H1 (cell line): ENCODE results near the gene CACNA1C. TPM values are rescaled to one million over a fixed set of nuclear protein-coding genes. Genes with fewer than 3 reads are reported as not detected.

Experiments
- CTCF ChIA-PET: fragments of 300-600 bp; sonication (Branson Sonifier 250); formaldehyde crosslinking; loops from one replicate; lab custom pipeline; 2021; ENCODE audit not compliant: partially characterized antibody; lab: Charles Lee
- POLR2A ChIA-PET: fragments of 300-600 bp; sonication (Branson Sonifier 250); formaldehyde crosslinking; loops from one replicate; lab custom pipeline; 2021; ENCODE audit warnings: inconsistent platforms; ENCODE audit not compliant: partially characterized antibody; lab: Charles Lee
- DNase-seq, 2 experiments: peaks; one replicate each; pipeline versions ENCODE4 v3.0.0 to v3.0.0-alpha.2; 2010 to 2022; ENCODE audit warnings: low spot score in 2 of 2, low read depth in 1 of 2, mixed read lengths in 1 of 2
- FAIRE-seq: peaks from 2 replicates; lab custom pipeline; 2011; peaks lifted over from hg19 to GRCh38; lab: Jason Lieb, UNC
- H2AFZ ChIP-seq: 2 replicates; pipeline ENCODE4 v1.8.1; 2012; ENCODE audit warnings: low read length, inconsistent platforms
- H2AK5ac ChIP-seq: 2 replicates; pipeline ENCODE4 v1.6.1; 2013; ENCODE audit warnings: low read depth, low read length
- H2BK120ac ChIP-seq: replicated peaks from 2 replicates; pipeline ENCODE3; 2013; ENCODE audit warnings: low read depth, low read length, inconsistent platforms
- H2BK12ac ChIP-seq: 2 replicates; pipeline ENCODE4 v1.6.1; 2013; ENCODE audit warnings: low read depth, low read length
- H2BK15ac ChIP-seq: 2 replicates; pipeline ENCODE4 v1.6.1; 2013; ENCODE audit warnings: low read length
- H2BK20ac ChIP-seq: 2 replicates; pipeline ENCODE4 v1.6.1; 2013; ENCODE audit warnings: low read length
- H2BK5ac ChIP-seq: 2 replicates; pipeline ENCODE4 v1.6.1; 2013; ENCODE audit warnings: low read depth, low read length
- H3K14ac ChIP-seq: 2 replicates; pipeline ENCODE4 v1.6.1; 2013; ENCODE audit warnings: inconsistent platforms; ENCODE audit not compliant: insufficient read length
- H3K18ac ChIP-seq: 2 replicates; pipeline ENCODE4 v1.6.1; 2013; ENCODE audit warnings: low read length; ENCODE audit errors: extremely low read depth
- H3K23ac ChIP-seq: 2 replicates; pipeline ENCODE4 v1.6.1; 2013; ENCODE audit warnings: inconsistent platforms; ENCODE audit not compliant: insufficient read length
- H3K23me2 ChIP-seq: 2 replicates; pipeline ENCODE4 v1.6.1; 2013; ENCODE audit warnings: low read depth, low read length
- H3K27ac ChIP-seq: 2 replicates; pipeline ENCODE4 v1.6.1; 2011; ENCODE audit warnings: low read depth, low read length, inconsistent platforms
- H3K27me3 ChIP-seq, 4 experiments: replicated peaks in 1 of 4; 1 replicate in 1 of 4; 2 replicates in 3 of 4; pipeline versions ENCODE4 v1.6.1 to v1.8.1; 2011 to 2013; ENCODE audit warnings: low read length in 3 of 4, mild to moderate bottlenecking in 3 of 4, inconsistent platforms in 2 of 4, mixed read lengths in 2 of 4, moderate library complexity in 1 of 4; ENCODE audit not compliant: control insufficient read depth in 3 of 4, insufficient read depth in 3 of 4; ENCODE audit errors: extremely low read depth in 1 of 4
- H3K36me3 ChIP-seq, 4 experiments: 2 replicates each; pipeline versions ENCODE4 v1.6.1 to v1.8.1; 2011 to 2013; ENCODE audit warnings: mild to moderate bottlenecking in 4 of 4, low read length in 3 of 4, moderate library complexity in 2 of 4, control low read depth in 1 of 4, inconsistent platforms in 1 of 4; ENCODE audit not compliant: insufficient read depth in 4 of 4, control insufficient read depth in 2 of 4
- H3K4ac ChIP-seq: replicated peaks from 2 replicates; pipeline ENCODE3; 2013; ENCODE audit warnings: low read length, low read depth, mixed read lengths, inconsistent platforms; ENCODE audit not compliant: insufficient read length
- H3K4me1 ChIP-seq, 4 experiments: replicated peaks in 1 of 4; 1 replicate in 1 of 4; 2 replicates in 3 of 4; pipeline versions ENCODE4 v1.6.1 to v1.8.1; 2011 to 2013; ENCODE audit warnings: low read length in 3 of 4, inconsistent platforms in 2 of 4, mixed read lengths in 1 of 4; ENCODE audit not compliant: insufficient read depth in 4 of 4, control insufficient read depth in 3 of 4
- H3K4me2 ChIP-seq, 2 experiments: 2 replicates each; pipeline versions ENCODE4 v1.6.1 to v1.8.1; 2011 to 2013; ENCODE audit warnings: low read depth in 2 of 2, low read length in 2 of 2, control low read depth in 1 of 2, inconsistent platforms in 1 of 2, mild to moderate bottlenecking in 1 of 2; ENCODE audit not compliant: insufficient read depth in 1 of 2
- H3K4me3 ChIP-seq, 4 experiments: fragments of 200-600, 300-600 bp in 1 of 4; sonication (generic), shearing (Covaris generic), sonication (Bioruptor Twin) in 1 of 4; 2 replicates each; pipeline versions ENCODE4 v1.5.1 to v1.8.1; 2011 to 2016; ENCODE audit warnings: low read length in 4 of 4, low read depth in 3 of 4, control low read depth in 2 of 4, inconsistent platforms in 2 of 4, mild to moderate bottlenecking in 2 of 4, mixed read lengths in 1 of 4, moderate library complexity in 1 of 4; ENCODE audit not compliant: insufficient read depth in 2 of 4; ENCODE audit errors: extremely low read depth in 1 of 4
- H3K56ac ChIP-seq: replicated peaks from 2 replicates; pipeline ENCODE3; 2013; ENCODE audit warnings: low read depth, mild to moderate bottlenecking, mixed read lengths, low read length, inconsistent platforms; ENCODE audit not compliant: insufficient read length
- H3K79me1 ChIP-seq: 2 replicates; pipeline ENCODE4 v1.6.1; 2013; ENCODE audit warnings: low read depth, low read length, control low read depth
- H3K79me2 ChIP-seq, 2 experiments: 2 replicates each; pipeline versions ENCODE4 v1.6.1 to v1.8.1; 2012 to 2013; ENCODE audit warnings: low read length in 2 of 2, mild to moderate bottlenecking in 2 of 2, inconsistent platforms in 1 of 2; ENCODE audit not compliant: insufficient read depth in 2 of 2, control insufficient read depth in 1 of 2
- H3K9ac ChIP-seq, 4 experiments: replicated peaks in 1 of 4; 1 replicate in 1 of 4; 2 replicates in 3 of 4; pipeline versions ENCODE4 v1.6.1 to v1.8.1; 2011 to 2013; ENCODE audit warnings: low read depth in 3 of 4, low read length in 3 of 4, control low read depth in 2 of 4, mild to moderate bottlenecking in 2 of 4, moderate library complexity in 2 of 4, inconsistent platforms in 1 of 4; ENCODE audit errors: extremely low read depth in 1 of 4
- H3K9me3 ChIP-seq, 2 experiments: 2 replicates each; pipeline versions ENCODE4 v1.6.1 to v1.8.1; 2012 to 2013; ENCODE audit warnings: mild to moderate bottlenecking in 2 of 2, moderate library complexity in 2 of 2, control low read depth in 1 of 2, inconsistent platforms in 1 of 2, low read depth in 1 of 2, low read length in 1 of 2, mixed read lengths in 1 of 2; ENCODE audit not compliant: insufficient read depth in 2 of 2
- H4K20me1 ChIP-seq, 2 experiments: replicated peaks in 1 of 2; 2 replicates each; pipeline versions ENCODE3 to v1.8.1; 2011 to 2013; ENCODE audit warnings: inconsistent platforms in 2 of 2, low read length in 2 of 2, mild to moderate bottlenecking in 1 of 2; ENCODE audit not compliant: insufficient read depth in 2 of 2, control insufficient read depth in 1 of 2
- H4K5ac ChIP-seq: 2 replicates; pipeline ENCODE4 v1.6.1; 2013; ENCODE audit warnings: low read length, low read depth, mixed read lengths, inconsistent platforms; ENCODE audit not compliant: insufficient read length
- H4K8ac ChIP-seq: 2 replicates; pipeline ENCODE4 v1.8.0; 2013; ENCODE audit warnings: mild to moderate bottlenecking, moderate library complexity, low read length, inconsistent platforms; ENCODE audit not compliant: insufficient read depth; ENCODE audit errors: extremely low read depth
- H4K91ac ChIP-seq: replicated peaks from 2 replicates; pipeline ENCODE3; 2013; ENCODE audit warnings: low read length, mixed read lengths, inconsistent platforms; ENCODE audit not compliant: insufficient read length
- BRCA1 ChIP-seq: IDR thresholded peaks from 2 replicates; pipeline ENCODE4 v1.6.1; 2012; ENCODE audit warnings: low read depth, low read length, improper control_type of control experiment
- CBX8 ChIP-seq: fragments of 300-800, 300-1000 bp; sonication (generic); IDR thresholded peaks from 2 replicates; pipeline ENCODE4 v1.7.1; 2016; ENCODE audit warnings: low read depth, low read length, borderline replicate concordance
- CHD1 ChIP-seq: IDR thresholded peaks from 2 replicates; pipeline ENCODE4 v1.6.1; 2012; ENCODE audit warnings: low read depth, low read length, improper control_type of control experiment
- CTBP2 ChIP-seq: IDR thresholded peaks from 2 replicates; pipeline ENCODE4 v1.7.0; 2011; ENCODE audit warnings: borderline replicate concordance, mild to moderate bottlenecking, moderate library complexity, mixed read lengths, low read length; ENCODE audit not compliant: insufficient read depth, insufficient read length
- EP300 ChIP-seq, 2 experiments: IDR thresholded peaks; 1 replicate in 1 of 2; 2 replicates in 1 of 2; pipeline ENCODE4 v1.6.1; 2011 to 2012; ENCODE audit warnings: low read depth in 2 of 2, low read length in 2 of 2, mild to moderate bottlenecking in 2 of 2, borderline replicate concordance in 1 of 2, inconsistent platforms in 1 of 2, moderate library complexity in 1 of 2
- EZH2 ChIP-seq: fragments of 200-600 bp; sonication (generic); IDR thresholded peaks from 2 replicates; pipeline ENCODE4 v1.7.1; 2012; ENCODE audit warnings: low read depth, mild to moderate bottlenecking, moderate library complexity, low read length, inconsistent platforms; ENCODE audit not compliant: severe bottlenecking
- GTF2F1 ChIP-seq: IDR thresholded peaks from 2 replicates; pipeline ENCODE4 v1.6.1; 2012; ENCODE audit warnings: low read depth, low read length, improper control_type of control experiment, borderline replicate concordance
- RAD21 ChIP-seq, 2 experiments: IDR thresholded peaks in 1 of 2; conservative IDR thresholded peaks in 1 of 2; 2 replicates each; pipeline ENCODE4 v1.6.1; 2011; ENCODE audit warnings: low read depth in 2 of 2, low read length in 2 of 2, improper control_type of control experiment in 1 of 2, inconsistent platforms in 1 of 2, mild to moderate bottlenecking in 1 of 2, moderate library complexity in 1 of 2
- SUZ12 ChIP-seq: fragments of 200-600 bp; sonication (generic); IDR thresholded peaks from 2 replicates; pipeline ENCODE4 v1.6.1; 2012; ENCODE audit warnings: mild to moderate bottlenecking, inconsistent platforms, low read length, moderate library complexity, mixed read lengths
- YY1 ChIP-seq: IDR thresholded peaks from 2 replicates; pipeline ENCODE4 v1.6.1; 2011; ENCODE audit warnings: low read depth, mild to moderate bottlenecking, low read length
- WGBS, 2 experiments: shearing (Covaris generic) in 1 of 2; methylation state at CpG; one replicate each; pipeline versions ENCODE4 v1.1.6 to v1.1.7; 2013 to 2015; ENCODE audit warnings: low lambda C conversion rate in 2 of 2, mixed read lengths in 2 of 2, inconsistent platforms in 1 of 2, low coverage in 1 of 2, missing lambda C conversion rate in 1 of 2; ENCODE audit not compliant: insufficient replicate concordance in 2 of 2, insufficient coverage in 1 of 2, insufficient read length in 1 of 2; ENCODE audit errors: extremely low coverage in 1 of 2, missing lambda C conversion rate in 1 of 2; 5-methylcytosine and 5-hydroxymethylcytosine counted together
- polyA plus RNA-seq, 7 experiments: library from polyadenylated mRNA; depleted of rRNA in 3 of 7; stranded (reverse) in 5 of 7; unstranded in 2 of 7; fragments of >200 nt in 5 of 7; fragments of 200-250 nt in 2 of 7; gene quantifications; 1 replicate in 5 of 7; 2 replicates in 1 of 7; 4 replicates in 1 of 7; pipeline versions ENCODE4 v1.2.1 to v1.2.3, GENCODE V29; 2011 to 2013; ENCODE audit warnings: missing spikeins in 2 of 7, mixed read lengths in 2 of 7
- total RNA-seq: library from RNA; stranded (reverse); fragmentation: NEBNext Ultra II Directional; extraction: Animal tissue kit (Norgen Biotek cat#: 25700); gene quantifications from 2 replicates; pipeline ENCODE4 v1.2.1, GENCODE V29; 2021

CACNA1C gene
- total and polyA plus RNA-seq, 2 of the 8 experiments (the other 6 are each of a cell fraction or from before 2014, with no cell fraction given) = 1.3 TPM

DNA sequence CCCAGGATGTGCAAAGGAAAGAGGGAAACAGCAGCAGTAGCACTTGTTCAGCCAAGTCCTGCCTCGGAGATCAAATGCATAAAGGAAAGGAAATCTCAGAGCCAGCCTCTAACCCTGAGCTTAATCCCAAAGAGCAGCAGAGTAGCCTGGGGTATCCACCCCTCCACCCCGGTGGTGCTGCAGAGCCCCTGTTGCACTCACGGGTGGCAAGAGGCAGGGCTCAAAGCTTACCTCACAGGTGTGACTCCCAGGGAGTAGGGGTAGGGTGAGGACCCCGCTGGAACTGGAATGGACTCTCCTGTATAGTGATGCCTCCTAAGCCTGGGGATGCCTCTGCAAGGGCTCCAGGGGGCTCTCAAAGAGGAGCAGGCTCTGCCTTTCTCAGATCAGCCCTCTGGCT is 211.1 kb downstream of the CACNA1C start:
- Histone ChIP-seq H3K4ac (no peak overlapping the region), H3K18ac (no peak overlapping the region), H3K4me3 (no peak overlapping the region), H4K5ac (no peak overlapping the region), H2AK5ac (no peak overlapping the region), H3K27ac (no peak overlapping the region), H3K27me3 (no peaks in the 10 kb centered on the region), H4K91ac (no peak overlapping the region), H2BK20ac (no peak overlapping the region), H3K9ac (no peak overlapping the region), H3K23ac (no peak overlapping the region), H4K20me1 (no peaks in the 10 kb centered on the region), H2BK120ac (no peak overlapping the region), H3K56ac (no peak overlapping the region), H3K79me1 (no peaks in the 10 kb centered on the region), H2BK15ac (0 out of 2 replicates have a peak overlapping the region, but pooled peaks have one; percentile 14), H2BK12ac (no peak overlapping the region), H3K14ac (no peak overlapping the region), H3K4me2 (no peak overlapping the region), H3K9me3 (no peaks in the 10 kb centered on the region), H3K36me3 (no peaks in the 10 kb centered on the region), H3K79me2 (no peaks in the 10 kb centered on the region), H4K8ac (no peak overlapping the region; the same call in 1 of the 2 replicates), H3K23me2 (no peaks in the 10 kb centered on the region), H3K4me1 (peaks cover 0 to 12% (median 3%) of the 10 kb centered on the region in 4 experiments; a peak in 6 of 7 replicates), H2BK5ac (no peak overlapping the region), H2AFZ (no peak overlapping the region)
- FAIRE-seq = no peak
- CTCF ChIA-PET = interaction anchor here (1.5 to 2.2 kb wide), 2 partner anchors 19 to 21 kb away, joined by 3 to 5 read pairs; no protein-coding TSS in a partner anchor
- POLR2A ChIA-PET = no interaction called here
- DNase-seq = no peak
- 88% methylated on average over 4 of the region's 4 CpGs; no CpG with 5 or more reads in 1 of the 2 experiments for WGBS, 2 experiments
- TF ChIP-seq YY1 (no peak), CTBP2 (no peak), SUZ12 (no peak), GTF2F1 (no peak), RAD21 (IDR thresholded peaks at IDR 0.05 in 1 of 2, conservative IDR thresholded peaks at IDR 0.05 in 1 of 2; ENCODE audit: low read depth in 2 of 2, low read length in 2 of 2) (no peak), CBX8 (no peak), EZH2 (no peak), CHD1 (no peak), EP300 (IDR thresholded peaks at IDR 0.05; ENCODE audit: borderline replicate concordance in 1 of 2, low read depth in 2 of 2, low read length in 2 of 2) (no peak), BRCA1 (no peak)
